ENCODE data around the gene GPR146.

DNA sequence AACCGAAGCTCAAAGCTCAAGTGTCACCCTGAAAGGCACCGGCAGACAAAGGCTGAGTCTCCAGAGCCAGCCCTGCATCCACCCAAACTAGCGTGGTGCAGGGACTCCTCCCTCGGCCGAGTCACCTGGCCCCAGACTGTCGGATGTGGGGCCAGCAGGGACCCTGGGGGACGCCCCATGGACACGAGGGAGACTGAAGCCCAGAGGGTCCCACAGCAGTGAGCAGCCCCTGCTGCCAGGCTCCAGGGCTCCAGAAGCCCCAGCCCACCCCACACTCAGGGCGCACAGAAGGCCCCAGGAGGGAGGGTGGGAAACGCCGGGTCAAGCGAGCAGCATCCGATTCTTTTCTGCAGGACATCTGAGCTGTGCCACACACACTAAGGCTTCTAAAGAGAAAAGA is 20.2 kb downstream of the GPR146 start:
- TF ChIP-seq CTCF (IDR thresholded peaks at IDR 0.05) (no peak), POLR2A (IDR thresholded peaks at IDR 0.05) (no peak), POLR2AphosphoS5 (IDR thresholded peaks at IDR 0.05; ENCODE audit: insufficient read depth in 1 of 2, low read depth in 1 of 2) (no peak)
